HepG2 (cell line): ENCODE data around the gene TRIM9. TPM values are rescaled to one million over a fixed set of nuclear protein-coding genes. Genes with fewer than 3 reads are reported as not detected.

Experiments used
- ATF1 ChIP-seq: IDR thresholded peaks from 2 replicates; pipeline ENCODE4 v1.6.1; 2016; ENCODE audit warnings: mild to moderate bottlenecking, control low read depth
- FOSL1 ChIP-seq: sonication (generic); formaldehyde crosslinking; IDR thresholded peaks from 2 replicates; pipeline ENCODE4 v1.9.0; 2021; ENCODE audit warnings: missing genetic modification reagents, borderline replicate concordance
- HDAC1 ChIP-seq: sonication (generic); formaldehyde crosslinking; IDR thresholded peaks from 2 replicates; pipeline ENCODE4 v1.5.1; 2020; ENCODE audit warnings: mild to moderate bottlenecking, missing genetic modification reagents
- HDAC6 ChIP-seq: fragments of 200-600 bp; sonication (generic); IDR thresholded peaks from 2 replicates; pipeline ENCODE4 v1.7.0; 2017; ENCODE audit warnings: mild to moderate bottlenecking, antibody characterized with exemption, low read length, low read depth
- KDM2A ChIP-seq: sonication (generic); formaldehyde crosslinking; IDR thresholded peaks from 2 replicates; pipeline ENCODE4 v1.4.0; 2020; ENCODE audit warnings: low read depth, missing genetic modification reagents, borderline replicate concordance
- LCORL ChIP-seq, 2 experiments: fragments of 450-650 bp in 1 of 2; sonication (generic) in 1 of 2; formaldehyde crosslinking in 1 of 2; IDR thresholded peaks; 2 replicates each; pipeline versions ENCODE4 v1.5.0 to v1.6.1; 2017 to 2020; ENCODE audit warnings: antibody characterized with exemption in 1 of 2, missing genetic modification reagents in 1 of 2
- PHF21A ChIP-seq: sonication (generic); formaldehyde crosslinking; IDR thresholded peaks from 2 replicates; pipeline ENCODE4 v1.5.0; 2020; ENCODE audit warnings: mild to moderate bottlenecking, missing genetic modification reagents
- ZFP90 ChIP-seq: sonication (generic); formaldehyde crosslinking; IDR thresholded peaks from 2 replicates; pipeline ENCODE4 v1.8.0; 2022; ENCODE audit warnings: missing genetic modification reagents, mild to moderate bottlenecking, inconsistent platforms, borderline replicate concordance
- ZIK1 ChIP-seq: sonication (generic); formaldehyde crosslinking; IDR thresholded peaks from 2 replicates; pipeline ENCODE4 v1.5.0; 2020; ENCODE audit warnings: mild to moderate bottlenecking, low read depth, missing genetic modification reagents, borderline replicate concordance
- ZNF274 ChIP-seq: sonication (generic); formaldehyde crosslinking; IDR thresholded peaks from 2 replicates; pipeline ENCODE4 v1.5.1; 2020; ENCODE audit warnings: mild to moderate bottlenecking, missing genetic modification reagents
- ZNF75D ChIP-seq: sonication (generic); formaldehyde crosslinking; IDR thresholded peaks from 2 replicates; pipeline ENCODE4 v1.8.1; 2023; ENCODE audit warnings: missing genetic modification reagents, mild to moderate bottlenecking, borderline replicate concordance
- polyA plus RNA-seq, 8 experiments: library from polyadenylated mRNA; depleted of rRNA in 3 of 8; stranded (reverse) in 7 of 8; unstranded in 1 of 8; fragments of >200 nt; fragmentation: Illumina TruSeq in 4 of 8; extraction: Trizol in 4 of 8; gene quantifications; 2 replicates each; pipeline versions ENCODE4 v1.2.1 to v1.2.3, GENCODE V29; 2011 to 2016; ENCODE audit warnings: low read depth in 4 of 8, missing spikeins in 1 of 8, mixed read lengths in 1 of 8; ENCODE audit not compliant: insufficient read depth in 1 of 8
- total RNA-seq, 5 experiments: library from RNA; depleted of rRNA; stranded (reverse); fragments of >200 nt; fragmentation: Illumina TruSeq; extraction: Trizol; gene quantifications; 2 replicates each; pipeline ENCODE4 v1.2.3, GENCODE V29; 2016; ENCODE audit warnings: low read depth in 1 of 5
- TF ChIP-seq, protein P1 (sequence below): sonication (generic); formaldehyde crosslinking; IDR thresholded peaks from 2 replicates; pipeline ENCODE4 v1.4.0; 2020; ENCODE audit warnings: missing genetic modification reagents
- TF ChIP-seq, protein P2 (sequence below): fragments of 450-650 bp; IDR thresholded peaks from 2 replicates; pipeline ENCODE4 v1.6.1; 2017; ENCODE audit warnings: mild to moderate bottlenecking
- TF ChIP-seq, protein P3 (sequence below): sonication (generic); formaldehyde crosslinking; IDR thresholded peaks from 2 replicates; pipeline ENCODE4 v1.4.0; 2020; ENCODE audit warnings: mild to moderate bottlenecking, missing genetic modification reagents
- TF ChIP-seq, protein P4 (sequence below): sonication (generic); formaldehyde crosslinking; IDR thresholded peaks from 2 replicates; pipeline ENCODE4 v1.8.0; 2022; ENCODE audit warnings: mild to moderate bottlenecking, missing genetic modification reagents
- TF ChIP-seq, protein P5 (sequence below): sonication (generic); IDR thresholded peaks from 2 replicates; pipeline ENCODE4 v1.6.1; 2016; ENCODE audit warnings: low read depth, borderline replicate concordance
- TF ChIP-seq, protein P6 (sequence below): sonication (generic); formaldehyde crosslinking; IDR thresholded peaks from 2 replicates; pipeline ENCODE4 v1.4.0; 2020; ENCODE audit warnings: missing genetic modification reagents, borderline replicate concordance

Gene TRIM9
- total and polyA plus RNA-seq, 2 of the 13 experiments (the other 11 are each of a cell fraction or from before 2014, with no cell fraction given) = 0.04 to 0.07 TPM

DNA sequence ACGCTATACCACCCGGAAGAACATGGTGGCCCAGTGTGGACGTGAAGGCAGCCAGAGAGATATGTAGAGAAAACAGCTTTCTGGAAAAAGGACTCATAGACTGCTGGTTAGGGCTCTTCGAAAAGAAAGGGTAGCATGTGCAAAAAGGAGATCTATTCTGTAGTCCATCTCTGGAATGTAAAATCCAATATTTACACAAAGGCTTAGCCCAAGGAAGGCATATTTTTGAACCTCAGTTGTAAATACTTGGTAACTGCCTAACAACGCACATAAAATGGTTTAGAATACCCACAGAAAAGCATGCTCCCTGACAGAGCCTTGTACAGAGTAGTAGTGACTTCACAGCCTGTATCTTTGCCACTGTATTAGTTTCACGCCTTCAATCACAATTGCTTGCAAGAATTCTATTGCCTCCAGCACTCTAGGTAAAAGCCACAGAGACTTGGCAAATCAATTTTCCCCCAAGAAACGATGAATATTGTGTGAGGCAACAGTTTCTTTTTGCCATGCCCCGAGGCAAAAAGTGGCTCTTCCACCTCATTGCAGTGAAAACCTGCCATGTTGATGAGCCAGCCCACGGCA is 59.2 kb downstream of the TRIM9 start (continued):
- TF ChIP-seq, protein P1, sequence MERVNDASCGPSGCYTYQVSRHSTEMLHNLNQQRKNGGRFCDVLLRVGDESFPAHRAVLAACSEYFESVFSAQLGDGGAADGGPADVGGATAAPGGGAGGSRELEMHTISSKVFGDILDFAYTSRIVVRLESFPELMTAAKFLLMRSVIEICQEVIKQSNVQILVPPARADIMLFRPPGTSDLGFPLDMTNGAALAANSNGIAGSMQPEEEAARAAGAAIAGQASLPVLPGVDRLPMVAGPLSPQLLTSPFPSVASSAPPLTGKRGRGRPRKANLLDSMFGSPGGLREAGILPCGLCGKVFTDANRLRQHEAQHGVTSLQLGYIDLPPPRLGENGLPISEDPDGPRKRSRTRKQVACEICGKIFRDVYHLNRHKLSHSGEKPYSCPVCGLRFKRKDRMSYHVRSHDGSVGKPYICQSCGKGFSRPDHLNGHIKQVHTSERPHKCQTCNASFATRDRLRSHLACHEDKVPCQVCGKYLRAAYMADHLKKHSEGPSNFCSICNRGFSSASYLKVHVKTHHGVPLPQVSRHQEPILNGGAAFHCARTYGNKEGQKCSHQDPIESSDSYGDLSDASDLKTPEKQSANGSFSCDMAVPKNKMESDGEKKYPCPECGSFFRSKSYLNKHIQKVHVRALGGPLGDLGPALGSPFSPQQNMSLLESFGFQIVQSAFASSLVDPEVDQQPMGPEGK (CRISPR knock-in tag) = no peak
- TF ChIP-seq, protein P2, sequence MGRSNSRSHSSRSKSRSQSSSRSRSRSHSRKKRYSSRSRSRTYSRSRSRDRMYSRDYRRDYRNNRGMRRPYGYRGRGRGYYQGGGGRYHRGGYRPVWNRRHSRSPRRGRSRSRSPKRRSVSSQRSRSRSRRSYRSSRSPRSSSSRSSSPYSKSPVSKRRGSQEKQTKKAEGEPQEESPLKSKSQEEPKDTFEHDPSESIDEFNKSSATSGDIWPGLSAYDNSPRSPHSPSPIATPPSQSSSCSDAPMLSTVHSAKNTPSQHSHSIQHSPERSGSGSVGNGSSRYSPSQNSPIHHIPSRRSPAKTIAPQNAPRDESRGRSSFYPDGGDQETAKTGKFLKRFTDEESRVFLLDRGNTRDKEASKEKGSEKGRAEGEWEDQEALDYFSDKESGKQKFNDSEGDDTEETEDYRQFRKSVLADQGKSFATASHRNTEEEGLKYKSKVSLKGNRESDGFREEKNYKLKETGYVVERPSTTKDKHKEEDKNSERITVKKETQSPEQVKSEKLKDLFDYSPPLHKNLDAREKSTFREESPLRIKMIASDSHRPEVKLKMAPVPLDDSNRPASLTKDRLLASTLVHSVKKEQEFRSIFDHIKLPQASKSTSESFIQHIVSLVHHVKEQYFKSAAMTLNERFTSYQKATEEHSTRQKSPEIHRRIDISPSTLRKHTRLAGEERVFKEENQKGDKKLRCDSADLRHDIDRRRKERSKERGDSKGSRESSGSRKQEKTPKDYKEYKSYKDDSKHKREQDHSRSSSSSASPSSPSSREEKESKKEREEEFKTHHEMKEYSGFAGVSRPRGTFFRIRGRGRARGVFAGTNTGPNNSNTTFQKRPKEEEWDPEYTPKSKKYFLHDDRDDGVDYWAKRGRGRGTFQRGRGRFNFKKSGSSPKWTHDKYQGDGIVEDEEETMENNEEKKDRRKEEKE = no peak
- TF ChIP-seq, protein P3, sequence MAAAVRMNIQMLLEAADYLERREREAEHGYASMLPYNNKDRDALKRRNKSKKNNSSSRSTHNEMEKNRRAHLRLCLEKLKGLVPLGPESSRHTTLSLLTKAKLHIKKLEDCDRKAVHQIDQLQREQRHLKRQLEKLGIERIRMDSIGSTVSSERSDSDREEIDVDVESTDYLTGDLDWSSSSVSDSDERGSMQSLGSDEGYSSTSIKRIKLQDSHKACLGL (CRISPR knock-in tag) = no peak
- TF ChIP-seq ZNF274 (CRISPR knock-in tag) (no peak), ZFP90 (CRISPR knock-in tag) (no peak), KDM2A (CRISPR knock-in tag) (no peak), PHF21A (CRISPR knock-in tag) (no peak), ZNF75D (CRISPR knock-in tag) (no peak), ATF1 (CRISPR knock-in tag) (0 out of 2 replicates have a peak, but pooled peaks have one; percentile 44), HDAC1 (CRISPR knock-in tag) (no peak), ZIK1 (no peak), FOSL1 (CRISPR knock-in tag) (no peak), HDAC6 (no peak), LCORL (IDR thresholded peaks at IDR 0.05) (no peak), LCORL (CRISPR knock-in tag; IDR thresholded peaks at IDR 0.05) (no peak)
- TF ChIP-seq, protein P4, sequence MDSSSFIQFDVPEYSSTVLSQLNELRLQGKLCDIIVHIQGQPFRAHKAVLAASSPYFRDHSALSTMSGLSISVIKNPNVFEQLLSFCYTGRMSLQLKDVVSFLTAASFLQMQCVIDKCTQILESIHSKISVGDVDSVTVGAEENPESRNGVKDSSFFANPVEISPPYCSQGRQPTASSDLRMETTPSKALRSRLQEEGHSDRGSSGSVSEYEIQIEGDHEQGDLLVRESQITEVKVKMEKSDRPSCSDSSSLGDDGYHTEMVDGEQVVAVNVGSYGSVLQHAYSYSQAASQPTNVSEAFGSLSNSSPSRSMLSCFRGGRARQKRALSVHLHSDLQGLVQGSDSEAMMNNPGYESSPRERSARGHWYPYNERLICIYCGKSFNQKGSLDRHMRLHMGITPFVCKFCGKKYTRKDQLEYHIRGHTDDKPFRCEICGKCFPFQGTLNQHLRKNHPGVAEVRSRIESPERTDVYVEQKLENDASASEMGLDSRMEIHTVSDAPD (CRISPR knock-in tag) = no peak
- TF ChIP-seq, protein P5, sequence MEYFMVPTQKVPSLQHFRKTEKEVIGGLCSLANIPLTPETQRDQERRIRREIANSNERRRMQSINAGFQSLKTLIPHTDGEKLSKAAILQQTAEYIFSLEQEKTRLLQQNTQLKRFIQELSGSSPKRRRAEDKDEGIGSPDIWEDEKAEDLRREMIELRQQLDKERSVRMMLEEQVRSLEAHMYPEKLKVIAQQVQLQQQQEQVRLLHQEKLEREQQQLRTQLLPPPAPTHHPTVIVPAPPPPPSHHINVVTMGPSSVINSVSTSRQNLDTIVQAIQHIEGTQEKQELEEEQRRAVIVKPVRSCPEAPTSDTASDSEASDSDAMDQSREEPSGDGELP = no peak
- TF ChIP-seq, protein P6, sequence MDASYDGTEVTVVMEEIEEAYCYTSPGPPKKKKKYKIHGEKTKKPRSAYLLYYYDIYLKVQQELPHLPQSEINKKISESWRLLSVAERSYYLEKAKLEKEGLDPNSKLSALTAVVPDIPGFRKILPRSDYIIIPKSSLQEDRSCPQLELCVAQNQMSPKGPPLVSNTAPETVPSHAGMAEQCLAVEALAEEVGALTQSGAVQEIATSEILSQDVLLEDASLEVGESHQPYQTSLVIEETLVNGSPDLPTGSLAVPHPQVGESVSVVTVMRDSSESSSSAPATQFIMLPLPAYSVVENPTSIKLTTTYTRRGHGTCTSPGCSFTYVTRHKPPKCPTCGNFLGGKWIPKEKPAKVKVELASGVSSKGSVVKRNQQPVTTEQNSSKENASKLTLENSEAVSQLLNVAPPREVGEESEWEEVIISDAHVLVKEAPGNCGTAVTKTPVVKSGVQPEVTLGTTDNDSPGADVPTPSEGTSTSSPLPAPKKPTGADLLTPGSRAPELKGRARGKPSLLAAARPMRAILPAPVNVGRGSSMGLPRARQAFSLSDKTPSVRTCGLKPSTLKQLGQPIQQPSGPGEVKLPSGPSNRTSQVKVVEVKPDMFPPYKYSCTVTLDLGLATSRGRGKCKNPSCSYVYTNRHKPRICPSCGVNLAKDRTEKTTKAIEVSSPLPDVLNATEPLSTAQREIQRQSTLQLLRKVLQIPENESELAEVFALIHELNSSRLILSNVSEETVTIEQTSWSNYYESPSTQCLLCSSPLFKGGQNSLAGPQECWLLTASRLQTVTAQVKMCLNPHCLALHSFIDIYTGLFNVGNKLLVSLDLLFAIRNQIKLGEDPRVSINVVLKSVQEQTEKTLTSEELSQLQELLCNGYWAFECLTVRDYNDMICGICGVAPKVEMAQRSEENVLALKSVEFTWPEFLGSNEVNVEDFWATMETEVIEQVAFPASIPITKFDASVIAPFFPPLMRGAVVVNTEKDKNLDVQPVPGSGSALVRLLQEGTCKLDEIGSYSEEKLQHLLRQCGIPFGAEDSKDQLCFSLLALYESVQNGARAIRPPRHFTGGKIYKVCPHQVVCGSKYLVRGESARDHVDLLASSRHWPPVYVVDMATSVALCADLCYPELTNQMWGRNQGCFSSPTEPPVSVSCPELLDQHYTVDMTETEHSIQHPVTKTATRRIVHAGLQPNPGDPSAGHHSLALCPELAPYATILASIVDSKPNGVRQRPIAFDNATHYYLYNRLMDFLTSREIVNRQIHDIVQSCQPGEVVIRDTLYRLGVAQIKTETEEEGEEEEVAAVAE = no peak
